ENCODE measurements around the gene DST. TPM values are rescaled to one million over a fixed set of nuclear protein-coding genes. Genes with fewer than 3 reads are reported as not detected.
A peak's percentile ranks its signal among the peaks of the same experiment; 100 is the strongest.

The DST gene
- total RNA-seq, 4 donors from 2014 or later, result 475 to 871 (median 583) TPM

DNA sequence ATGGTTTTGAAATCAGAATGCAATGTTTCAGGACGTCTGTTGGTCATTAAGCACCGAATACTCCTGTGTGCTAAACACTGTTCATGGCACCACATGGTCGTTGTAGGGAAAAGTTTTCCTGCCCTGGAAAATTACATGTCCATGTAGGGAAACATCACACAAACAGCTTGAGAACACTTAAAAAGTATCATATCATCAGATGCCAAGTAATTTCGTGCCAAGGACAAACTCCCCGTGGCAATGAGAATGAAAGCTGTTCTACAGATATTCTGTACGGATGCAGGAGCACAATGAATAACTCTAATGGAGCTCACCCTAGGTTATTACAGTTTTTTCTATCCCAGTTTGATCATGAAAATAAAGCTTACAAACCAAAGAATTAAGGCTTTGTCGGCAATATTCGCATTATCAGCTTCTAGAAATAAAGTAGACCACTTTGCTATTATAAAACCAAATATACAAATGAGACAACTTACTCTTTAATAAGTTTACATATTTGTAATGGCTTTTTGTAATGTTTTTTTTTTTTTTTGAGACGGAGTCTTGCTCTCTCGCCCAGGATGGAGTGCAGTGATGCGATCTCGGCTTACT lies 4.6 kb upstream of the DST start:
- TF ChIP-seq POLR2A (IDR thresholded peaks at IDR 0.05) (no peak), CTCF (IDR thresholded peaks at IDR 0.05) (no peak)
- DNase-seq (ENCODE audit: low spot score in 2 of 2), result peak in 1 of 2 donors; percentile 67
- WGBS, 2 donors, result 39 to 44% methylated on average over 12 of the region's 12 CpGs
- H3K4me3 ChIP-seq (ENCODE audit: low read depth, poor library complexity, severe bottlenecking), result no peak overlapping the region
- intact Hi-C loops (cut with DNase I; ENCODE audit: low total_unique reads), result loop anchor here (10.0 kb wide), 1 partner anchor 48 kb away; no protein-coding TSS in a partner anchor

DNA sequence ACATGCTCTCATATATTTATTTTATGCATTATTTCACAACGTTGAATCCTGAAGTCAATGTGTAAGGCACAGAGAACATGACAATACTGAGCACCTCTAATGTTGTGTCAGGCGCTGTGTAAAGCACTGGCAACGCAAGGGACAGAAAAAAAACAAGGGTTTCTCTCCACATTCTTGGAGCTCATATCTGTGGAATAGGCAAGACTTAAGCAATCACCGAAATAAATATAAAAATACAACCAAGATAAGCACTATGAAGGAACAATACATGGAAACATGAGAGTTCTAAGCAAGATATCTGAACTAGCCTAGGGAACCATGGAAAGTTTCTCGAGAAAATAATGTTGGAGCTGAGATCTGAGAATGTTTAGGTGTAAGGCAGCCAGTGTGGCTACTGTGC lies 1.7 kb upstream of the DST start:
- TF ChIP-seq CTCF (IDR thresholded peaks at IDR 0.05) (no peak), POLR2A (IDR thresholded peaks at IDR 0.05) (no peak)
- intact Hi-C loops (cut with DNase I; ENCODE audit: low total_unique reads), result loop anchor here (10.0 kb wide), 1 partner anchor 50 kb away; no protein-coding TSS in a partner anchor
- no peak for DNase-seq (ENCODE audit: low spot score in 2 of 2)
- no peak overlapping the region for H3K4me3 ChIP-seq (ENCODE audit: low read depth, poor library complexity, severe bottlenecking)
- WGBS, 2 donors, result 74 to 77% methylated on average over 5 of the region's 5 CpGs

GRCh38 chr6:56643379-56644089 lies 845 bp upstream of the DST start:
- no peak overlapping the region for H3K4me3 ChIP-seq (ENCODE audit: low read depth, poor library complexity, severe bottlenecking)
- WGBS, 2 donors, result 44 to 48% methylated on average over 4 of the region's 4 CpGs
- intact Hi-C loops (cut with DNase I; ENCODE audit: low total_unique reads), result loop anchor here (10.0 kb wide), 1 partner anchor 51 kb away; no protein-coding TSS in a partner anchor
- no peak for DNase-seq (ENCODE audit: low spot score in 2 of 2)
- no peak for TF ChIP-seq CTCF (IDR thresholded peaks at IDR 0.05)
- TF ChIP-seq POLR2A (IDR thresholded peaks at IDR 0.05), result no peak

GRCh38 chr6:56640374-56640773 lies 2.3 kb downstream of the DST start:
- H3K4me3 ChIP-seq (ENCODE audit: low read depth, poor library complexity, severe bottlenecking), result no peak overlapping the region
- intact Hi-C loops (cut with DNase I; ENCODE audit: low total_unique reads), result loop anchor here (10.0 kb wide), 1 partner anchor 54 kb away; no protein-coding TSS in a partner anchor
- no peak for DNase-seq (ENCODE audit: low spot score in 2 of 2)
- TF ChIP-seq CTCF (IDR thresholded peaks at IDR 0.05) (no peak), POLR2A (IDR thresholded peaks at IDR 0.05) (no peak)
- 47 to 54% methylated on average over 4 of the region's 4 CpGs for WGBS, 2 donors

GRCh38 chr6:56638760-56639159 lies 3.9 kb downstream of the DST start:
- H3K4me3 ChIP-seq (ENCODE audit: low read depth, poor library complexity, severe bottlenecking), result no peak overlapping the region
- no peak for TF ChIP-seq POLR2A (IDR thresholded peaks at IDR 0.05)
- TF ChIP-seq CTCF (IDR thresholded peaks at IDR 0.05), result no peak
- no peak for DNase-seq (ENCODE audit: low spot score in 2 of 2)
- intact Hi-C loops (cut with DNase I; ENCODE audit: low total_unique reads), result loop anchor here (5.0 kb wide), 1 partner anchor 799 kb away; no protein-coding TSS in a partner anchor
